H1 (cell line): ENCODE data around the gene MAN1C1. TPM values are rescaled to one million over a fixed set of nuclear protein-coding genes. Genes with fewer than 3 reads are reported as not detected.

Experiments used
- ATF2 ChIP-seq: IDR thresholded peaks from 2 replicates; pipeline ENCODE4 v1.6.1; 2012; ENCODE audit warnings: low read length, inconsistent platforms
- CHD1 ChIP-seq: IDR thresholded peaks from 2 replicates; pipeline ENCODE4 v1.6.1; 2012; ENCODE audit warnings: low read depth, low read length, improper control_type of control experiment
- CREB1 ChIP-seq: IDR thresholded peaks from 2 replicates; pipeline ENCODE4 v1.6.1; 2012; ENCODE audit warnings: inconsistent platforms
- EGR1 ChIP-seq: IDR thresholded peaks from 2 replicates; pipeline ENCODE4 v1.6.1; 2011; ENCODE audit warnings: low read depth, low read length, borderline replicate concordance
- GABPA ChIP-seq: IDR thresholded peaks from 2 replicates; pipeline ENCODE4 v1.6.1; 2011; ENCODE audit warnings: mild to moderate bottlenecking, low read length, moderate library complexity, borderline replicate concordance; ENCODE audit not compliant: insufficient read depth
- GTF2F1 ChIP-seq: IDR thresholded peaks from 2 replicates; pipeline ENCODE4 v1.6.1; 2012; ENCODE audit warnings: low read depth, low read length, improper control_type of control experiment, borderline replicate concordance
- HDAC2 ChIP-seq, 2 experiments: fragments of 300-600 bp in 1 of 2; sonication (generic) in 1 of 2; IDR thresholded peaks; 2 replicates each; pipeline ENCODE4 v1.6.1; 2011 to 2012; ENCODE audit warnings: low read depth in 2 of 2, low read length in 2 of 2, mild to moderate bottlenecking in 2 of 2, moderate library complexity in 2 of 2, borderline replicate concordance in 1 of 2, inconsistent platforms in 1 of 2
- HDAC6 ChIP-seq: IDR thresholded peaks from one replicate; pipeline ENCODE4 v1.7.1; 2012; ENCODE audit warnings: low read depth, mild to moderate bottlenecking, inconsistent platforms, low read length, moderate library complexity
- JUND ChIP-seq: IDR thresholded peaks from 2 replicates; pipeline ENCODE4 v1.6.1; 2011; ENCODE audit warnings: mild to moderate bottlenecking, improper control_type of control experiment, low read length
- KDM4A ChIP-seq: IDR thresholded peaks from one replicate; pipeline ENCODE4 v1.7.1; 2012; ENCODE audit warnings: low read depth, mild to moderate bottlenecking, moderate library complexity, low read length, inconsistent platforms; ENCODE audit not compliant: severe bottlenecking
- PHF8 ChIP-seq: fragments of 200-600 bp; sonication (generic); conservative IDR thresholded peaks from 2 replicates; pipeline ENCODE4 v1.7.1; 2012; ENCODE audit warnings: low read depth, mild to moderate bottlenecking, inconsistent platforms, low read length, moderate library complexity
- POLR2AphosphoS5 ChIP-seq: IDR thresholded peaks from 2 replicates; pipeline ENCODE4 v1.6.1; 2011; ENCODE audit warnings: low read depth, low read length
- POU5F1 ChIP-seq: IDR thresholded peaks from 2 replicates; pipeline ENCODE4 v1.6.1; 2011; ENCODE audit warnings: low read depth, mild to moderate bottlenecking, low read length, moderate library complexity
- RBBP5 ChIP-seq: IDR thresholded peaks from 2 replicates; pipeline ENCODE4 v1.7.1; 2012; ENCODE audit warnings: low read depth, mild to moderate bottlenecking, inconsistent platforms, low read length, moderate library complexity, borderline replicate concordance
- RXRA ChIP-seq: IDR thresholded peaks from 2 replicates; pipeline ENCODE4 v1.6.1; 2011; ENCODE audit warnings: low read depth, mild to moderate bottlenecking, low read length, moderate library complexity; ENCODE audit not compliant: insufficient read depth
- SAP30 ChIP-seq: fragments of 300-600 bp; sonication (generic); IDR thresholded peaks from 2 replicates; pipeline ENCODE4 v1.7.1; 2012; ENCODE audit warnings: low read length, moderate library complexity, mild to moderate bottlenecking, inconsistent platforms; ENCODE audit not compliant: insufficient read depth, insufficient replicate concordance
- SP1 ChIP-seq: IDR thresholded peaks from 2 replicates; pipeline ENCODE4 v1.6.1; 2011; ENCODE audit warnings: low read depth, low read length
- SP4 ChIP-seq: IDR thresholded peaks from 2 replicates; pipeline ENCODE4 v1.6.1; 2012; ENCODE audit warnings: low read length, inconsistent platforms
- TAF7 ChIP-seq: optimal IDR thresholded peaks from 2 replicates; pipeline ENCODE3; 2011; ENCODE audit warnings: low read depth, mild to moderate bottlenecking, inconsistent platforms, low read length, moderate library complexity, borderline replicate concordance
- TCF12 ChIP-seq: IDR thresholded peaks from 2 replicates; pipeline ENCODE4 v1.6.1; 2011; ENCODE audit warnings: low read depth, mild to moderate bottlenecking, low read length
- YY1 ChIP-seq: IDR thresholded peaks from 2 replicates; pipeline ENCODE4 v1.6.1; 2011; ENCODE audit warnings: low read depth, mild to moderate bottlenecking, low read length
- polyA plus RNA-seq, 7 experiments: library from polyadenylated mRNA; depleted of rRNA in 3 of 7; stranded (reverse) in 5 of 7; unstranded in 2 of 7; fragments of >200 nt in 5 of 7; fragments of 200-250 nt in 2 of 7; gene quantifications; 1 replicate in 5 of 7; 2 replicates in 1 of 7; 4 replicates in 1 of 7; pipeline versions ENCODE4 v1.2.1 to v1.2.3, GENCODE V29; 2011 to 2013; ENCODE audit warnings: missing spikeins in 2 of 7, mixed read lengths in 2 of 7
- total RNA-seq: library from RNA; stranded (reverse); fragmentation: NEBNext Ultra II Directional; extraction: Animal tissue kit (Norgen Biotek cat#: 25700); gene quantifications from 2 replicates; pipeline ENCODE4 v1.2.1, GENCODE V29; 2021
- TF ChIP-seq, protein P1 (sequence below): IDR thresholded peaks from 2 replicates; pipeline ENCODE4 v1.6.1; 2011; ENCODE audit warnings: low read length, improper control_type of control experiment

Gene MAN1C1
- total and polyA plus RNA-seq, 2 of the 8 experiments (the other 6 are each of a cell fraction or from before 2014, with no cell fraction given), result 7.8 to 15.2 TPM

GRCh38 chr1:25702101-25702775, 85.6 kb downstream of the MAN1C1 start (continued):
- TF ChIP-seq YY1 (no peak), RBBP5 (peak; percentile 47; the same call in 1 of the 2 replicates), JUND (no peak), POU5F1 (no peak), GTF2F1 (no peak), GABPA (no peak), SAP30 (no peak), EGR1 (peak; percentile 55; the same call in 1 of the 2 replicates), SP4 (no peak), SP1 (peak; percentile 94), CHD1 (no peak), KDM4A (no peak), TAF7 (no peak), ATF2 (0 out of 2 replicates have a peak, but pooled peaks have one; percentile 38), RXRA (no peak), HDAC2 (IDR thresholded peaks at IDR 0.05; ENCODE audit: borderline replicate concordance in 1 of 2, low read depth in 2 of 2, low read length in 2 of 2) (peak in 1 of 2 experiments; percentile 82; a peak in 1 of 4 replicates), CREB1 (no peak), HDAC6 (no peak), TCF12 (no peak), PHF8 (no peak), POLR2AphosphoS5 (no peak)
- TF ChIP-seq, protein P1, sequence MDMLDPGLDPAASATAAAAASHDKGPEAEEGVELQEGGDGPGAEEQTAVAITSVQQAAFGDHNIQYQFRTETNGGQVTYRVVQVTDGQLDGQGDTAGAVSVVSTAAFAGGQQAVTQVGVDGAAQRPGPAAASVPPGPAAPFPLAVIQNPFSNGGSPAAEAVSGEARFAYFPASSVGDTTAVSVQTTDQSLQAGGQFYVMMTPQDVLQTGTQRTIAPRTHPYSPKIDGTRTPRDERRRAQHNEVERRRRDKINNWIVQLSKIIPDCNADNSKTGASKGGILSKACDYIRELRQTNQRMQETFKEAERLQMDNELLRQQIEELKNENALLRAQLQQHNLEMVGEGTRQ, result no peak
